ENCODE results near the gene ERC2.
"Not testable (repeated sequence)": the region's sequence is repeated elsewhere in the genome, so short reads cannot be mapped to it uniquely, and the experiment has no call there.

Gene ERC2

GRCh38 chr3:56066405-56066804 lies 401.9 kb downstream of the ERC2 start:
- DNase-seq (ENCODE audit: low read depth in 2 of 2): not testable (repeated sequence)

GRCh38 chr3:56064684-56065083 lies 403.6 kb downstream of the ERC2 start:
- no peak for DNase-seq (ENCODE audit: low read depth in 2 of 2)

GRCh38 chr3:56061279-56061626 lies 407.0 kb downstream of the ERC2 start:
- no peak for DNase-seq (ENCODE audit: low read depth in 2 of 2)

- DNase-seq (ENCODE audit: low read depth in 2 of 2): no peak
These were observed 407.6 kb downstream of the ERC2 start for GRCh38 chr3:56060521-56061278.

GRCh38 chr3:56059731-56060130 lies 408.5 kb downstream of the ERC2 start:
- no peak for DNase-seq (ENCODE audit: low read depth in 2 of 2)

GRCh38 chr3:56055951-56056350 lies 412.3 kb downstream of the ERC2 start:
- DNase-seq (ENCODE audit: low read depth in 2 of 2): no peak

GRCh38 chr3:56055546-56055945 lies 412.7 kb downstream of the ERC2 start:
- DNase-seq (ENCODE audit: low read depth in 2 of 2): no peak

GRCh38 chr3:56054844-56055243 lies 413.4 kb downstream of the ERC2 start:
- DNase-seq (ENCODE audit: low read depth in 2 of 2): no peak

GRCh38 chr3:56053727-56054126 lies 414.5 kb downstream of the ERC2 start:
- DNase-seq (ENCODE audit: low read depth in 2 of 2): no peak

GRCh38 chr3:56052188-56052587 lies 416.1 kb downstream of the ERC2 start:
- no peak for DNase-seq (ENCODE audit: low read depth in 2 of 2)

- DNase-seq (ENCODE audit: low read depth in 2 of 2): no peak
These were observed 417.2 kb downstream of the ERC2 start for GRCh38 chr3:56051052-56051451.

- no peak for DNase-seq (ENCODE audit: low read depth in 2 of 2)
These were observed 419.3 kb downstream of the ERC2 start for GRCh38 chr3:56048946-56049345.

- DNase-seq (ENCODE audit: low read depth in 2 of 2): no peak
These were observed 419.9 kb downstream of the ERC2 start for GRCh38 chr3:56048331-56048730.

GRCh38 chr3:56042326-56042951 lies 425.8 kb downstream of the ERC2 start:
- DNase-seq (ENCODE audit: low read depth in 2 of 2): no peak

GRCh38 chr3:56025326-56025725 lies 442.9 kb downstream of the ERC2 start:
- DNase-seq (ENCODE audit: low read depth in 2 of 2): no peak

- DNase-seq (ENCODE audit: low read depth in 2 of 2): no peak
These were observed 444.7 kb downstream of the ERC2 start for GRCh38 chr3:56023546-56023945.

GRCh38 chr3:56022619-56023018 lies 445.6 kb downstream of the ERC2 start:
- DNase-seq (ENCODE audit: low read depth in 2 of 2): no peak

- DNase-seq (ENCODE audit: low read depth in 2 of 2): no peak
These were observed 448.6 kb downstream of the ERC2 start for GRCh38 chr3:56019490-56020146.

- not testable (repeated sequence) for DNase-seq (ENCODE audit: low read depth in 2 of 2)
These were observed 452.9 kb downstream of the ERC2 start for GRCh38 chr3:56015374-56015773.

- DNase-seq (ENCODE audit: low read depth in 2 of 2): no peak
These were observed 455.5 kb downstream of the ERC2 start for GRCh38 chr3:56012721-56013120.

- no peak for DNase-seq (ENCODE audit: low read depth in 2 of 2)
These were observed 463.0 kb downstream of the ERC2 start for GRCh38 chr3:56005196-56005805.

GRCh38 chr3:56003129-56003528 lies 465.1 kb downstream of the ERC2 start:
- DNase-seq (ENCODE audit: low read depth in 2 of 2): no peak

- no peak for DNase-seq (ENCODE audit: low read depth in 2 of 2)
These were observed 466.3 kb downstream of the ERC2 start for GRCh38 chr3:56001991-56002390.

All from stimulated activated CD4-positive, alpha-beta T cell treated with anti-CD3 and anti-CD28 coated beads, Interleukin-1b, Interleukin-23, amount 100 ng/mL, for 1 hour (primary cell).